Measurements from ENCODE around the gene GGTLC2. TPM values are rescaled to one million over a fixed set of nuclear protein-coding genes. Genes with fewer than 3 reads are reported as not detected.
"Not testable (repeated sequence)": the region's sequence is repeated elsewhere in the genome, so short reads cannot be mapped to it uniquely, and the experiment has no call there.

Gene GGTLC2
- total and polyA plus RNA-seq, 2 experiments from 2014 or later = 0.37 TPM; not detected in 1

- Histone ChIP-seq H2AFZ (no peak overlapping the region), H3K36me3 (replicated peaks; ENCODE audit: insufficient read depth, low read depth) (no peaks in the 10 kb centered on the region), H3K4me1 (ENCODE audit: insufficient read depth) (peaks cover 37% of the 10 kb centered on the region), H3K4me2 (peak overlapping the region; percentile 7), H3K9me2 (replicated peaks; ENCODE audit: insufficient read depth) (no peaks in the 10 kb centered on the region), H3K9me3 (ENCODE audit: low read depth) (no peaks in the 10 kb centered on the region), H3K27ac (peak overlapping the region; percentile 69), H4K20me1 (ENCODE audit: insufficient read depth, poor library complexity, severe bottlenecking) (no peaks in the 10 kb centered on the region), H3K4me3 (no peak overlapping the region), H3K27me3 (no peaks in the 10 kb centered on the region), H3K79me2 (no peaks in the 10 kb centered on the region)
- no peak for DNase-seq (ENCODE audit: low spot score)
- no peak for TF ChIP-seq CTCF (IDR thresholded peaks at IDR 0.05; ENCODE audit: poor library complexity)
- TF ChIP-seq EZH2phosphoT487 (IDR thresholded peaks at IDR 0.05; ENCODE audit: low read depth, severe bottlenecking, unreplicated experiment) = no peak
- TF ChIP-seq EZH2 (IDR thresholded peaks at IDR 0.05; ENCODE audit: borderline replicate concordance) = no peak
- 90% methylated on average over 5 of the region's 5 CpGs for WGBS (ENCODE audit: low lambda C conversion rate, missing lambda C conversion rate)
These were observed 39.4 kb downstream of the GGTLC2 start for GRCh38 chr22:22683668-22684361.

- peak; percentile 60 for TF ChIP-seq CTCF (IDR thresholded peaks at IDR 0.05; ENCODE audit: poor library complexity)
- no peak for TF ChIP-seq EZH2 (IDR thresholded peaks at IDR 0.05; ENCODE audit: borderline replicate concordance)
- WGBS (ENCODE audit: low lambda C conversion rate, missing lambda C conversion rate) = 53% methylated on average over 9 of the region's 9 CpGs
These were observed 40.5 kb downstream of the GGTLC2 start for GRCh38 chr22:22684580-22685561.

GRCh38 chr22:22685586-22685985, 41.2 kb downstream of the GGTLC2 start:
- H2AFZ ChIP-seq = no peak overlapping the region
- no peaks in the 10 kb centered on the region for H3K27me3 ChIP-seq
- H3K79me2 ChIP-seq = no peaks in the 10 kb centered on the region
- no peak for TF ChIP-seq CTCF (IDR thresholded peaks at IDR 0.05; ENCODE audit: poor library complexity)
- no peak for TF ChIP-seq EZH2phosphoT487 (IDR thresholded peaks at IDR 0.05; ENCODE audit: low read depth, severe bottlenecking, unreplicated experiment)
- TF ChIP-seq EZH2 (IDR thresholded peaks at IDR 0.05; ENCODE audit: borderline replicate concordance) = no peak
- H3K4me1 ChIP-seq (ENCODE audit: insufficient read depth) = peaks cover 29% of the 10 kb centered on the region
- no peak overlapping the region for H3K4me2 ChIP-seq
- no peaks in the 10 kb centered on the region for H3K36me3 ChIP-seq (replicated peaks; ENCODE audit: insufficient read depth, low read depth)
- no peak overlapping the region for H3K27ac ChIP-seq
- no peaks in the 10 kb centered on the region for H3K9me2 ChIP-seq (replicated peaks; ENCODE audit: insufficient read depth)
- no peak for DNase-seq (ENCODE audit: low spot score)
- H4K20me1 ChIP-seq (ENCODE audit: insufficient read depth, poor library complexity, severe bottlenecking) = no peaks in the 10 kb centered on the region
- no peak overlapping the region for H3K4me3 ChIP-seq
- no peaks in the 10 kb centered on the region for H3K9me3 ChIP-seq (ENCODE audit: low read depth)
- 89% methylated on average over 3 of the region's 3 CpGs for WGBS (ENCODE audit: low lambda C conversion rate, missing lambda C conversion rate)

More at GRCh38 chr22:22684580-22685561, 40.5 kb downstream of the GGTLC2 start:
- Histone ChIP-seq H3K4me2 (peak overlapping the region; percentile 7), H4K20me1 (ENCODE audit: insufficient read depth, poor library complexity, severe bottlenecking) (no peaks in the 10 kb centered on the region), H3K79me2 (no peaks in the 10 kb centered on the region), H3K27ac (peak overlapping the region; percentile 69), H3K9me3 (ENCODE audit: low read depth) (no peaks in the 10 kb centered on the region), H2AFZ (no peak overlapping the region), H3K4me3 (no peak overlapping the region), H3K36me3 (replicated peaks; ENCODE audit: insufficient read depth, low read depth) (no peaks in the 10 kb centered on the region), H3K4me1 (ENCODE audit: insufficient read depth) (peaks cover 36% of the 10 kb centered on the region), H3K9me2 (replicated peaks; ENCODE audit: insufficient read depth) (no peaks in the 10 kb centered on the region), H3K27me3 (no peaks in the 10 kb centered on the region)
- peak; percentile 69 for DNase-seq (ENCODE audit: low spot score)

- 88% methylated on average over 8 of the region's 8 CpGs for WGBS (ENCODE audit: low lambda C conversion rate, missing lambda C conversion rate)
- H2AFZ ChIP-seq; H3K79me2 ChIP-seq; H3K27ac ChIP-seq; H3K9me3 ChIP-seq (ENCODE audit: low read depth); H3K9me2 ChIP-seq (replicated peaks; ENCODE audit: insufficient read depth); H4K20me1 ChIP-seq (ENCODE audit: insufficient read depth, poor library complexity, severe bottlenecking); H3K27me3 ChIP-seq; DNase-seq (ENCODE audit: low spot score); H3K36me3 ChIP-seq (replicated peaks; ENCODE audit: insufficient read depth, low read depth); H3K4me2 ChIP-seq; H3K4me3 ChIP-seq: not testable (repeated sequence)
- H3K4me1 ChIP-seq (ENCODE audit: insufficient read depth) = peaks cover 21% of the 10 kb centered on the region
These were observed 42.0 kb downstream of the GGTLC2 start for GRCh38 chr22:22686202-22687115.
